K562 (cell line): ENCODE measurements around the gene MAN1B1. TPM values are rescaled to one million over a fixed set of nuclear protein-coding genes. Genes with fewer than 3 reads are reported as not detected.

Experiments used
- ATAC-seq: fragments of 200-7000 bp; cut with Tn5 transposase; 3 replicates; pipeline ENCODE4 v1.9.1; 2020; ENCODE audit warnings: moderate library complexity
- BruUV-seq: library from RNA; stranded (reverse); fragments of 400-500 nt; replicated peaks from 2 replicates; lab custom pipeline; 2021; lab: Mats Ljungman, UMichigan
- CTCF ChIA-PET: fragments of 300-600 bp; formaldehyde crosslinking; extraction: SDS; loops from one replicate; lab custom pipeline; 2021; ENCODE audit warnings: low intra/inter-chr PET ratio; lab: Yijun Ruan, JAX
- POLR2A ChIA-PET: fragments of 300-600, 350-650 bp; sonication (Branson Sonifier 250); formaldehyde crosslinking; extraction: SDS; loops from one replicate; lab custom pipeline; 2021; ENCODE audit warnings: antibody characterized with exemption, inconsistent platforms; lab: Yijun Ruan, JAX
- DNase-seq, 4 experiments: peaks; one replicate each; pipeline versions ENCODE4 v3.0.0 to v3.0.0-alpha.2; 2011 to 2018; ENCODE audit warnings: low spot score in 3 of 4, mixed read lengths in 3 of 4; ENCODE audit errors: extremely low read depth in 1 of 4
- FAIRE-seq: peaks from 2 replicates; lab custom pipeline; 2011; peaks lifted over from hg19 to GRCh38; lab: Jason Lieb, UNC
- H2AFZ ChIP-seq: 2 replicates; pipeline ENCODE4 v1.6.0; 2011; ENCODE audit warnings: low read depth, low read length, control low read depth, inconsistent platforms
- H3K27ac ChIP-seq: fragments of 200-600 bp; 3 replicates; pipeline ENCODE4 v1.8.0; 2011; ENCODE audit warnings: low read depth, mild to moderate bottlenecking, control low read depth, inconsistent platforms, low read length, moderate library complexity, mixed read lengths; ENCODE audit errors: extremely low read depth
- H3K27me3 ChIP-seq, 2 experiments: fragments of 300-600 bp in 1 of 2; 2 replicates in 1 of 2; 3 replicates in 1 of 2; pipeline versions ENCODE4 v1.6.0 to v1.8.0; 2011; ENCODE audit warnings: inconsistent platforms in 2 of 2, low read length in 2 of 2, mild to moderate bottlenecking in 1 of 2, mixed read lengths in 1 of 2, moderate library complexity in 1 of 2; ENCODE audit not compliant: control insufficient read depth in 2 of 2, insufficient read depth in 2 of 2
- H3K36me3 ChIP-seq: fragments of 300-600 bp; 3 replicates; pipeline ENCODE4 v1.8.0; 2011; ENCODE audit warnings: mild to moderate bottlenecking, low read length, inconsistent platforms; ENCODE audit not compliant: control insufficient read depth, insufficient read depth
- H3K4me1 ChIP-seq, 2 experiments: fragments of 200-600 bp in 1 of 2; replicated peaks in 1 of 2; 2 replicates in 1 of 2; 3 replicates in 1 of 2; pipeline versions ENCODE4 v1.5.1 to v1.8.0; 2011; ENCODE audit warnings: inconsistent platforms in 2 of 2, low read length in 2 of 2, mild to moderate bottlenecking in 1 of 2, mixed read lengths in 1 of 2, moderate library complexity in 1 of 2; ENCODE audit not compliant: control insufficient read depth in 2 of 2, insufficient read depth in 2 of 2
- H3K4me2 ChIP-seq: 2 replicates; pipeline ENCODE4 v1.6.1; 2011; ENCODE audit warnings: low read length, control low read depth, inconsistent platforms, mixed read lengths; ENCODE audit not compliant: insufficient read depth
- H3K4me3 ChIP-seq: fragments of 200-600 bp; sonication (generic), shearing (Covaris generic); 2 replicates; pipeline ENCODE4 v1.5.1; 2016; ENCODE audit warnings: control low read depth, inconsistent platforms
- H3K79me2 ChIP-seq: fragments of 200-600 bp; 3 replicates; pipeline ENCODE4 v1.8.0; 2011; ENCODE audit warnings: low read length, inconsistent platforms; ENCODE audit not compliant: control insufficient read depth, insufficient read depth
- H3K9ac ChIP-seq, 2 experiments: 2 replicates each; pipeline versions ENCODE4 v1.6.0 to v1.6.1; 2011; ENCODE audit warnings: low read depth in 2 of 2, low read length in 2 of 2, control low read depth in 1 of 2, inconsistent platforms in 1 of 2, mild to moderate bottlenecking in 1 of 2, mixed read lengths in 1 of 2; ENCODE audit not compliant: insufficient read depth in 1 of 2
- H3K9me1 ChIP-seq: one replicate; pipeline ENCODE4 v1.6.0; 2011; ENCODE audit warnings: inconsistent platforms, mild to moderate bottlenecking, low read length, moderate library complexity; ENCODE audit not compliant: control insufficient read depth, insufficient read depth
- H3K9me3 ChIP-seq: replicated peaks from 2 replicates; pipeline ENCODE4 v1.5.1; 2011; ENCODE audit warnings: low read depth, low read length, inconsistent platforms; ENCODE audit not compliant: control insufficient read depth, insufficient read depth
- H4K20me1 ChIP-seq: replicated peaks from 2 replicates; pipeline ENCODE4 v1.6.1; 2011; ENCODE audit warnings: low read length, inconsistent platforms, mixed read lengths; ENCODE audit not compliant: control insufficient read depth, insufficient read depth
- ARID1B ChIP-seq: fragments of 450-650 bp; IDR thresholded peaks from 2 replicates; pipeline ENCODE4 v1.6.1; 2016; ENCODE audit warnings: antibody characterized with exemption, mild to moderate bottlenecking, inconsistent platforms
- BACH1 ChIP-seq: fragments of 200-800 bp; sonication (Bioruptor generic); IDR thresholded peaks from 2 replicates; pipeline ENCODE4 v1.6.1; 2016; ENCODE audit warnings: missing genetic modification characterization, missing compliant biosample characterization
- BCOR ChIP-seq: fragments of 450-650 bp; IDR thresholded peaks from 2 replicates; pipeline ENCODE4 v1.6.1; 2016
- CHCHD3 ChIP-seq: fragments of 250-450 bp; sonication (Bioruptor Pico); IDR thresholded peaks from 2 replicates; pipeline ENCODE4 v2.1.2; 2022; ENCODE audit warnings: mild to moderate bottlenecking
- E2F6 ChIP-seq, 2 experiments: IDR thresholded peaks; 2 replicates each; pipeline ENCODE4 v1.6.1; 2011; ENCODE audit warnings: borderline replicate concordance in 1 of 2, control low read depth in 1 of 2, low read depth in 1 of 2, low read length in 1 of 2, mild to moderate bottlenecking in 1 of 2, mixed read lengths in 1 of 2, moderate library complexity in 1 of 2; ENCODE audit not compliant: insufficient read depth in 1 of 2, insufficient read length in 1 of 2, poor library complexity in 1 of 2, severe bottlenecking in 1 of 2; ENCODE audit errors: extremely low read depth in 1 of 2
- GABPB1 ChIP-seq: sonication (generic); formaldehyde crosslinking; IDR thresholded peaks from 2 replicates; pipeline ENCODE4 v1.8.0; 2022; ENCODE audit warnings: mild to moderate bottlenecking, missing genetic modification reagents
- KLF1 ChIP-seq: fragments of 450-650 bp; IDR thresholded peaks from 2 replicates; pipeline ENCODE4 v1.6.1; 2016; ENCODE audit warnings: missing genetic modification characterization, missing compliant biosample characterization
- LCOR ChIP-seq: sonication (generic); formaldehyde crosslinking; IDR thresholded peaks from 2 replicates; pipeline ENCODE4 v1.8.0; 2022; ENCODE audit warnings: mild to moderate bottlenecking, missing genetic modification reagents
- PTRF ChIP-seq: fragments of 450-650 bp; IDR thresholded peaks from 2 replicates; pipeline ENCODE4 v1.6.1; 2016; ENCODE audit warnings: mild to moderate bottlenecking, missing genetic modification characterization, missing compliant biosample characterization
- RB1 ChIP-seq: fragments of 450-650 bp; IDR thresholded peaks from 2 replicates; pipeline ENCODE4 v1.6.1; 2017; ENCODE audit warnings: low read depth, mild to moderate bottlenecking
- VEZF1 ChIP-seq: fragments of 200-800 bp; sonication (Bioruptor generic); IDR thresholded peaks from 2 replicates; pipeline ENCODE4 v1.6.1; 2017; ENCODE audit warnings: missing genetic modification characterization, missing compliant biosample characterization
- ZNF408 ChIP-seq: fragments of 250-450 bp; sonication (Bioruptor Pico); IDR thresholded peaks from 2 replicates; pipeline ENCODE4 v1.4.0; 2020; ENCODE audit warnings: low read depth, mild to moderate bottlenecking, moderate library complexity
- ZNF444 ChIP-seq: fragments of 250-450 bp; sonication (Bioruptor Pico); IDR thresholded peaks from 2 replicates; pipeline ENCODE4 v1.4.0; 2020; ENCODE audit warnings: mild to moderate bottlenecking, moderate library complexity
- WGBS: fragments of 100-300 bp; shearing (Covaris generic); methylation state at CpG from one replicate; pipeline ENCODE4 v1.1.6; 2016; ENCODE audit warnings: low coverage, mixed read lengths; ENCODE audit not compliant: insufficient coverage; ENCODE audit errors: missing lambda C conversion rate; 5-methylcytosine and 5-hydroxymethylcytosine counted together
- in situ Hi-C: fragments of 300-500 bp; cut with MboI; formaldehyde crosslinking; loops from 4 replicates; pipeline ENCODE4 v1.15.0; 2018; ENCODE audit warnings: inconsistent platforms, mixed read lengths
- intact Hi-C: fragments of 100-400 bp; cut with micrococcal nuclease; formaldehyde crosslinking; loops from 2 replicates; pipeline ENCODE4 v1.14.2; 2022
- polyA plus RNA-seq, 8 experiments: library from polyadenylated mRNA; depleted of rRNA in 4 of 8; stranded (reverse) in 5 of 8; unstranded in 3 of 8; fragments of >200 nt; fragmentation: Nextera tagmentation in 2 of 8; fragmentation: Illumina TruSeq in 1 of 8; extraction: Ambion mirVana in 2 of 8; extraction: Trizol in 1 of 8; gene quantifications; 2 replicates each; pipeline versions ENCODE4 v1.2.1 to v1.2.3, GENCODE V29; 2011 to 2014; ENCODE audit warnings: inconsistent platforms in 1 of 8, missing spikeins in 1 of 8
- total RNA-seq, 7 experiments: library from RNA; depleted of rRNA in 6 of 7; stranded (reverse); fragments of >200 nt in 6 of 7; fragmentation: Illumina TruSeq in 2 of 7; extraction: Trizol in 2 of 7; gene quantifications; 2 replicates each; pipeline versions ENCODE4 v1.2.1 to v1.2.3, GENCODE V29; 2011 to 2021; ENCODE audit warnings: low replicate concordance in 1 of 7
- TF ChIP-seq, protein P1 (sequence below): fragments of 250-450 bp; sonication (Bioruptor Pico); IDR thresholded peaks from 2 replicates; pipeline ENCODE4 v1.4.0; 2020; ENCODE audit warnings: mild to moderate bottlenecking, moderate library complexity, borderline replicate concordance
- TF ChIP-seq, protein P2 (sequence below): sonication (generic); formaldehyde crosslinking; IDR thresholded peaks from 2 replicates; pipeline ENCODE4 v1.8.0; 2022; ENCODE audit warnings: mild to moderate bottlenecking, missing genetic modification reagents

MAN1B1 gene
- total and polyA plus RNA-seq, 9 of the 15 experiments (the other 6 are each of a cell fraction or from before 2014, with no cell fraction given) = 0.55 to 36.6 (median 27.3) TPM

GRCh38 chr9:137070201-137070905, 16.4 kb upstream of the MAN1B1 start, which contains the start of gene SAPCD2:
TSS of gene SAPCD2 (minus strand) at chr9:137070557. CDS start at chr9:137070460, 97 bp downstream.
- FAIRE-seq = peak; percentile 97
- Histone ChIP-seq H3K79me2 (peaks cover 39% of the 10 kb centered on the region), H3K4me3 (peak within 1 kb of the TSS; percentile 65), H3K9me1 (peaks cover 8% of the 10 kb centered on the region), H3K27me3 (no peaks in the 10 kb centered on the region), H4K20me1 (peaks cover 14% of the 10 kb centered on the region), H3K36me3 (peaks cover 22% of the 10 kb centered on the region; the same call in 2 of the 3 replicates), H2AFZ (peak within 1 kb of the TSS; percentile 73), H3K27ac (peak within 1 kb of the TSS; percentile 88), H3K4me2 (peak within 1 kb of the TSS; percentile 91), H3K9me3 (no peaks in the 10 kb centered on the region), H3K9ac (peak within 1 kb of the TSS; percentile 86 to 94), H3K4me1 (peaks cover 40 to 78% of the 10 kb centered on the region in 2 experiments)
- under 1% methylated on average over 72 of the region's 74 CpGs for WGBS
- ATAC-seq = peak; percentile 92
- BruUV-seq = no TSS peak
- in situ Hi-C loops (no loop called here), intact Hi-C loops (no loop called here)
- ChIA-PET POLR2A (interaction anchor here (0.7 to 2.5 kb wide), 13 partner anchors 9 to 223 kb away, joined by 3 to 14 read pairs (median 4); partner anchors contain the start of genes MAN1B1, NPDC1 and TUBB4B), CTCF (interaction anchor here (0.6 kb wide), 1 partner anchor 24 kb away, joined by 7 read pairs; no protein-coding TSS in a partner anchor)
- DNase-seq = peak; percentile 92 to 96 (median 94)
- peak in 1 of 2 experiments; percentile 89 for TF ChIP-seq E2F6 (IDR thresholded peaks at IDR 0.05; ENCODE audit: borderline replicate concordance in 1 of 2, extremely low read depth in 1 of 2, insufficient read depth in 1 of 2, insufficient read length in 1 of 2, low read depth in 1 of 2, low read length in 1 of 2, poor library complexity in 1 of 2, severe bottlenecking in 1 of 2)
- no peak for TF ChIP-seq CHCHD3 (CRISPR knock-in tag)
- TF ChIP-seq VEZF1 (CRISPR knock-in tag) = peak; percentile 84
- TF ChIP-seq, protein P1, sequence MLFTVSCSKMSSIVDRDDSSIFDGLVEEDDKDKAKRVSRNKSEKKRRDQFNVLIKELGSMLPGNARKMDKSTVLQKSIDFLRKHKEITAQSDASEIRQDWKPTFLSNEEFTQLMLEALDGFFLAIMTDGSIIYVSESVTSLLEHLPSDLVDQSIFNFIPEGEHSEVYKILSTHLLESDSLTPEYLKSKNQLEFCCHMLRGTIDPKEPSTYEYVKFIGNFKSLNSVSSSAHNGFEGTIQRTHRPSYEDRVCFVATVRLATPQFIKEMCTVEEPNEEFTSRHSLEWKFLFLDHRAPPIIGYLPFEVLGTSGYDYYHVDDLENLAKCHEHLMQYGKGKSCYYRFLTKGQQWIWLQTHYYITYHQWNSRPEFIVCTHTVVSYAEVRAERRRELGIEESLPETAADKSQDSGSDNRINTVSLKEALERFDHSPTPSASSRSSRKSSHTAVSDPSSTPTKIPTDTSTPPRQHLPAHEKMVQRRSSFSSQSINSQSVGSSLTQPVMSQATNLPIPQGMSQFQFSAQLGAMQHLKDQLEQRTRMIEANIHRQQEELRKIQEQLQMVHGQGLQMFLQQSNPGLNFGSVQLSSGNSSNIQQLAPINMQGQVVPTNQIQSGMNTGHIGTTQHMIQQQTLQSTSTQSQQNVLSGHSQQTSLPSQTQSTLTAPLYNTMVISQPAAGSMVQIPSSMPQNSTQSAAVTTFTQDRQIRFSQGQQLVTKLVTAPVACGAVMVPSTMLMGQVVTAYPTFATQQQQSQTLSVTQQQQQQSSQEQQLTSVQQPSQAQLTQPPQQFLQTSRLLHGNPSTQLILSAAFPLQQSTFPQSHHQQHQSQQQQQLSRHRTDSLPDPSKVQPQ (CRISPR knock-in tag) = no peak
- TF ChIP-seq ZNF408 = no peak
- TF ChIP-seq BCOR = peak; percentile 66; the same call in 1 of the 2 replicates
- no peak for TF ChIP-seq ZNF444 (CRISPR knock-in tag)
- peak; percentile 25; the same call in 1 of the 2 replicates for TF ChIP-seq GABPB1 (CRISPR knock-in tag)
- no peak for TF ChIP-seq BACH1 (tag)
- TF ChIP-seq KLF1 (tag) = no peak
- TF ChIP-seq RB1 = peak; percentile 46
- TF ChIP-seq ARID1B = no peak
- TF ChIP-seq LCOR (CRISPR knock-in tag) = 0 out of 2 replicates have a peak, but pooled peaks have one; percentile 14
- no peak for TF ChIP-seq PTRF (tag)
- TF ChIP-seq, protein P2, sequence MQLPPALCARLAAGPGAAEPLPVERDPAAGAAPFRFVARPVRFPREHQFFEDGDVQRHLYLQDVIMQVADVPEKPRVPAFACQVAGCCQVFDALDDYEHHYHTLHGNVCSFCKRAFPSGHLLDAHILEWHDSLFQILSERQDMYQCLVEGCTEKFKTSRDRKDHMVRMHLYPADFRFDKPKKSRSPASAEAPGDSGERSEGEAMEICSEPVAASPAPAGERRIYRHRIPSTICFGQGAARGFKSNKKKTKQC (CRISPR knock-in tag) = no peak
